Pancreas (tissue), 10 donors: Measurements from ENCODE around the gene GADD45A. TPM values are rescaled to one million over a fixed set of nuclear protein-coding genes. Genes with fewer than 3 reads are reported as not detected.

Experiments used
- ATAC-seq, 4 donors: fragments of 200-7000 bp; cut with Tn5 transposase; one replicate each; pipeline versions ENCODE4 v1.8.0 to v1.9.1; 2020; ENCODE audit warnings: mild to moderate bottlenecking in 4 of 4, moderate library complexity in 4 of 4
- DNase-seq, 6 donors: peaks; one replicate each; pipeline ENCODE4 v3.0.0-alpha.2; 2020
- FAIRE-seq: peaks from 2 replicates; lab custom pipeline; 2012; peaks lifted over from hg19 to GRCh38; lab: Jason Lieb, UNC
- H3K27ac ChIP-seq, 4 donors: fragments of 200-600 bp; sonication (generic); 1 replicate in 3 of 4; 2 replicates in 1 of 4; pipeline versions ENCODE4 v1.5.0 to v1.8.0; 2020
- H3K27me3 ChIP-seq, 4 donors: fragments of 200-600 bp; one replicate each; pipeline ENCODE4 v1.8.0; 2021
- H3K36me3 ChIP-seq, 3 donors: fragments of 200-600 bp; sonication (generic) in 1 of 3; one replicate each; pipeline versions ENCODE4 v1.5.0 to v1.8.0; 2020 to 2021
- H3K4me1 ChIP-seq, 3 donors: fragments of 200-600 bp; one replicate each; pipeline ENCODE4 v1.8.0; 2021
- H3K4me3 ChIP-seq, 4 donors: fragments of 200-600 bp; sonication (generic) in 2 of 4; one replicate each; pipeline versions ENCODE4 v1.5.0 to v1.8.0; 2020 to 2021
- H3K9me3 ChIP-seq, 4 donors: fragments of 200-600 bp; one replicate each; pipeline ENCODE4 v1.8.0; 2021
- CTCF ChIP-seq, 4 donors: fragments of 200-600 bp; sonication (generic) in 3 of 4; IDR thresholded peaks; one replicate each; pipeline versions ENCODE4 v1.5.0 to v1.8.0; 2021; ENCODE audit warnings: antibody characterized with exemption in 4 of 4
- WGBS, 2 donors: extraction: QIAGEN DNeasy Blood & Tissue Kit; methylation state at CpG; one replicate each; pipeline ENCODE4 v1.1.7; 2013; 5-methylcytosine and 5-hydroxymethylcytosine counted together
- intact Hi-C, 3 donors: fragments of 100-400 bp; cut with DNase I; formaldehyde crosslinking; loops; one replicate each; pipeline versions ENCODE4 v1.11.1 to v1.14.2; 2022
- polyA plus RNA-seq, 2 donors: library from polyadenylated mRNA; stranded (reverse); fragments of 200-250 nt; gene quantifications; one replicate each; pipeline ENCODE4 v1.2.3, GENCODE V29; 2013
- total RNA-seq, 6 donors: library from RNA; stranded (reverse); fragmentation: NEBNext Ultra II Directional in 4 of 6; extraction: Animal tissue kit (Norgen Biotek cat#: 25700) in 4 of 6; gene quantifications; one replicate each; pipeline versions ENCODE4 v1.2.1 to v1.2.4, GENCODE V29; 2021 to 2023
- donor health status: healthy with polysubstance abuse.
- donor health status: DM: no; HTN: no; CAD: no; lungs with moderate emphysema.
- donor health status: DM: no; HTN: no; CAD: no.
- donor health status: control.
- donor health status: control.
- donor health status: Bipolar disorder and iron deficiency.
- donor health status: DM: yes; HTN: yes; CAD: no.
- donor health status: DM: no; HTN: no; CAD: no.
- donor health status: DM: no; HTN: no; CAD: no.
- donor health status: DM: yes; HTN: yes; CAD: no.

GADD45A gene
- total and polyA plus RNA-seq, 8 donors: 7.9 to 17.3 (median 13.3) TPM

- no peak overlapping the region for H3K4me3 ChIP-seq
- TF ChIP-seq CTCF (IDR thresholded peaks at IDR 0.05): no peak
- no peak overlapping the region for H3K27ac ChIP-seq
- no peaks in the 10 kb centered on the region for H3K36me3 ChIP-seq
- ATAC-seq (no peak), FAIRE-seq (no peak), DNase-seq (no peak)
- 86 to 93% methylated on average over 1 of the region's 1 CpG for WGBS, 2 donors
- H3K4me1 ChIP-seq: no peaks in the 10 kb centered on the region
- intact Hi-C loops: no loop called here
- no peaks in the 10 kb centered on the region for H3K9me3 ChIP-seq
- H3K27me3 ChIP-seq: no peaks in the 10 kb centered on the region
These were observed 11.4 kb upstream of the GADD45A start for GRCh38 chr1:67673468-67674201.

- H3K27me3 ChIP-seq: no peaks in the 10 kb centered on the region
- H3K4me1 ChIP-seq: no peaks in the 10 kb centered on the region
- 54 to 58% methylated on average over 4 of the region's 4 CpGs for WGBS, 2 donors
- no peak for TF ChIP-seq CTCF (IDR thresholded peaks at IDR 0.05)
- H3K36me3 ChIP-seq: no peaks in the 10 kb centered on the region
- no peak overlapping the region for H3K4me3 ChIP-seq
- no peak overlapping the region for H3K27ac ChIP-seq
- FAIRE-seq (no peak), DNase-seq (no peak), ATAC-seq (peak in 1 of 4 donors; percentile 41)
- intact Hi-C loops: no loop called here
- no peaks in the 10 kb centered on the region for H3K9me3 ChIP-seq
These were observed 10.6 kb upstream of the GADD45A start for GRCh38 chr1:67674260-67675011.

- 84 to 89% methylated on average over 2 of the region's 2 CpGs for WGBS, 2 donors
- no peak for TF ChIP-seq CTCF (IDR thresholded peaks at IDR 0.05)
- intact Hi-C loops: no loop called here
These were observed 9.2 kb upstream of the GADD45A start for GRCh38 chr1:67675800-67676199.

GRCh38 chr1:67676287-67676686, 8.7 kb upstream of the GADD45A start:
- ATAC-seq (no peak), DNase-seq (no peak), FAIRE-seq (no peak)
- Histone ChIP-seq H3K27me3 (no peaks in the 10 kb centered on the region), H3K27ac (no peak overlapping the region), H3K9me3 (no peaks in the 10 kb centered on the region), H3K36me3 (no peaks in the 10 kb centered on the region), H3K4me1 (no peaks in the 10 kb centered on the region), H3K4me3 (no peak overlapping the region)
- intact Hi-C loops: no loop called here
- no peak for TF ChIP-seq CTCF (IDR thresholded peaks at IDR 0.05)
- 92 to 95% methylated on average over 2 of the region's 2 CpGs for WGBS, 2 donors

More at GRCh38 chr1:67675800-67676199, 9.2 kb upstream of the GADD45A start:
- ATAC-seq: no peak
- DNase-seq: no peak
- Histone ChIP-seq H3K9me3 (no peaks in the 10 kb centered on the region), H3K36me3 (no peaks in the 10 kb centered on the region), H3K4me3 (no peak overlapping the region), H3K27ac (no peak overlapping the region), H3K4me1 (no peaks in the 10 kb centered on the region), H3K27me3 (no peaks in the 10 kb centered on the region)
- no peak for FAIRE-seq

- no peaks in the 10 kb centered on the region for H3K4me1 ChIP-seq
- no peaks in the 10 kb centered on the region for H3K27me3 ChIP-seq
- no peak for FAIRE-seq
- intact Hi-C loops: no loop called here
- TF ChIP-seq CTCF (IDR thresholded peaks at IDR 0.05): no peak
- no peak for DNase-seq
- no peak for ATAC-seq
- H3K4me3 ChIP-seq: no peak overlapping the region
- H3K36me3 ChIP-seq: no peaks in the 10 kb centered on the region
- 53 to 63% methylated on average over 2 of the region's 2 CpGs for WGBS, 2 donors
- no peak overlapping the region for H3K27ac ChIP-seq
- no peaks in the 10 kb centered on the region for H3K9me3 ChIP-seq
These were observed 8.1 kb upstream of the GADD45A start for GRCh38 chr1:67676946-67677345.
